PC-3 (cell line): ENCODE data around the gene STAB2. TPM values are rescaled to one million over a fixed set of nuclear protein-coding genes. Genes with fewer than 3 reads are reported as not detected.

Experiments
- ATAC-seq: fragments of 200-7000 bp; cut with Tn5 transposase; 2 replicates; pipeline ENCODE4 v1.9.1; 2020; ENCODE audit warnings: mild to moderate bottlenecking, moderate library complexity
- BruUV-seq: library from RNA; stranded (reverse); fragments of 400-500 nt; replicated peaks from 2 replicates; lab custom pipeline; 2021; lab: Mats Ljungman, UMichigan
- CTCF ChIA-PET: fragments of 300-600 bp; sonication (Branson Sonifier 250); formaldehyde crosslinking; loops from one replicate; lab custom pipeline; 2022; ENCODE audit warnings: antibody characterized with exemption; lab: Charles Lee
- POLR2A ChIA-PET: fragments of 300-600 bp; sonication (Branson Sonifier 250); formaldehyde crosslinking; loops from one replicate; lab custom pipeline; 2022; ENCODE audit warnings: antibody characterized with exemption; ENCODE audit not compliant: unreplicated experiment; lab: Charles Lee
- DNase-seq: peaks from one replicate; pipeline ENCODE4 v3.0.0-alpha.2; 2015
- H2AFZ ChIP-seq: fragments of 300-600 bp; sonication (generic); 2 replicates; pipeline ENCODE4 v1.6.0; 2016; ENCODE audit warnings: antibody characterized with exemption, low read length
- H3F3A ChIP-seq: fragments of 300-600 bp; sonication (generic); one replicate; pipeline ENCODE4 v1.6.0; 2017; ENCODE audit warnings: antibody characterized with exemption, low read length, control low read depth, mild to moderate bottlenecking; ENCODE audit not compliant: unreplicated experiment
- H3K27ac ChIP-seq: fragments of 300-600 bp; sonication (generic); 2 replicates; pipeline ENCODE4 v1.5.1; 2016; ENCODE audit warnings: mild to moderate bottlenecking, low read length
- H3K27me3 ChIP-seq: fragments of 300-600 bp; sonication (generic); 2 replicates; pipeline ENCODE4 v1.6.1; 2016; ENCODE audit warnings: low read length, mixed read lengths
- H3K36me3 ChIP-seq: fragments of 300-600 bp; sonication (generic); 2 replicates; pipeline ENCODE4 v1.6.1; 2016; ENCODE audit warnings: low read depth, mixed run types, low read length, mixed read lengths
- H3K4me1 ChIP-seq: fragments of 300-600 bp; sonication (generic); 2 replicates; pipeline ENCODE4 v1.5.1; 2016; ENCODE audit warnings: low read length; ENCODE audit not compliant: insufficient read depth
- H3K4me2 ChIP-seq: fragments of 300-600 bp; sonication (generic); 2 replicates; pipeline ENCODE4 v1.6.0; 2016; ENCODE audit warnings: low read length
- H3K4me3 ChIP-seq: fragments of 300-600 bp; sonication (generic); 2 replicates; pipeline ENCODE4 v1.5.1; 2016; ENCODE audit warnings: mild to moderate bottlenecking, low read length, mixed read lengths
- H3K79me2 ChIP-seq: fragments of 300-600 bp; sonication (generic); 2 replicates; pipeline ENCODE4 v1.6.1; 2017; ENCODE audit warnings: low read length, mixed read lengths
- H3K9ac ChIP-seq: fragments of 300-600 bp; sonication (generic); 2 replicates; pipeline ENCODE4 v1.6.0; 2016; ENCODE audit warnings: mild to moderate bottlenecking, low read length
- H3K9me2 ChIP-seq: fragments of 300-600 bp; sonication (generic); replicated peaks from 2 replicates; pipeline ENCODE4 v1.6.1; 2016; ENCODE audit warnings: mixed run types, low read length, mixed read lengths
- H3K9me3 ChIP-seq: fragments of 300-600 bp; sonication (generic); 2 replicates; pipeline ENCODE4 v1.6.1; 2016; ENCODE audit warnings: low read length, mixed read lengths
- H4K20me1 ChIP-seq: fragments of 300-600 bp; sonication (generic); 2 replicates; pipeline ENCODE4 v1.6.1; 2016; ENCODE audit warnings: low read length, mixed read lengths
- CTCF ChIP-seq: fragments of 300-600 bp; sonication (generic); conservative IDR thresholded peaks from 2 replicates; pipeline ENCODE4 v1.5.1; 2017; ENCODE audit warnings: antibody characterized with exemption, low read depth, mild to moderate bottlenecking, low read length
- EZH2 ChIP-seq: fragments of 300-600 bp; sonication (generic); IDR thresholded peaks from one replicate; pipeline ENCODE4 v1.6.1; 2017; ENCODE audit warnings: antibody characterized with exemption, mild to moderate bottlenecking, low read length; ENCODE audit not compliant: unreplicated experiment
- EZH2phosphoT487 ChIP-seq: fragments of 300-600 bp; sonication (generic); IDR thresholded peaks from 2 replicates; pipeline ENCODE4 v1.6.1; 2018; ENCODE audit warnings: mild to moderate bottlenecking, antibody characterized with exemption, low read length, borderline replicate concordance
- intact Hi-C: fragments of 100-400 bp; cut with micrococcal nuclease; formaldehyde crosslinking; loops from 2 replicates; pipeline ENCODE4 v1.9.0; 2023
- total RNA-seq: library from RNA; depleted of rRNA; stranded (reverse); fragments of >200 nt; gene quantifications from 2 replicates; pipeline ENCODE4 v1.2.3, GENCODE V29; 2014

STAB2 gene
- total RNA-seq, 1 experiment from 2014 or later = not detected

GRCh38 chr12:103758310-103759089, 171.4 kb downstream of the STAB2 start:
- BruUV-seq = no TSS peak
- ATAC-seq = no peak
- Histone ChIP-seq H3K9ac (no peak overlapping the region), H3K4me1 (no peaks in the 10 kb centered on the region), H3K36me3 (no peaks in the 10 kb centered on the region), H3K79me2 (no peaks in the 10 kb centered on the region), H3K9me3 (no peaks in the 10 kb centered on the region), H3K4me2 (no peak overlapping the region), H3F3A (no peaks in the 10 kb centered on the region), H3K27ac (no peak overlapping the region), H3K27me3 (no peaks in the 10 kb centered on the region), H3K9me2 (no peaks in the 10 kb centered on the region), H4K20me1 (no peaks in the 10 kb centered on the region), H2AFZ (no peak overlapping the region), H3K4me3 (no peak overlapping the region)
- POLR2A ChIA-PET = no interaction called here
- DNase-seq = no peak
- intact Hi-C loops = no loop called here
- CTCF ChIA-PET = no interaction called here
- TF ChIP-seq EZH2phosphoT487 (no peak), CTCF (no peak), EZH2 (no peak)

GRCh38 chr12:103762473-103762872, 175.4 kb downstream of the STAB2 start:
- no peak overlapping the region for H3K27ac ChIP-seq
- no TSS peak for BruUV-seq
- ATAC-seq = no peak
- H3K79me2 ChIP-seq = no peaks in the 10 kb centered on the region
- no peak overlapping the region for H3K4me3 ChIP-seq
- POLR2A ChIA-PET = no interaction called here
- H3K9me3 ChIP-seq = no peaks in the 10 kb centered on the region
- no peak overlapping the region for H3K4me2 ChIP-seq
- H3K27me3 ChIP-seq = no peaks in the 10 kb centered on the region
- no peaks in the 10 kb centered on the region for H3K9me2 ChIP-seq
- intact Hi-C loops = no loop called here
- CTCF ChIA-PET = no interaction called here
- H3K4me1 ChIP-seq = no peaks in the 10 kb centered on the region
- no peak overlapping the region for H3K9ac ChIP-seq
- TF ChIP-seq EZH2 (no peak), CTCF (no peak), EZH2phosphoT487 (no peak)
- 0 out of 2 replicates have a peak, but pooled peaks cover 2% of the 10 kb centered on the region for H3K36me3 ChIP-seq
- no peaks in the 10 kb centered on the region for H4K20me1 ChIP-seq
- DNase-seq = no peak
- no peak overlapping the region for H2AFZ ChIP-seq
- no peaks in the 10 kb centered on the region for H3F3A ChIP-seq

- no peaks in the 10 kb centered on the region for H4K20me1 ChIP-seq
- H3K27me3 ChIP-seq = no peaks in the 10 kb centered on the region
- H3K4me3 ChIP-seq = no peak overlapping the region
- no peak for DNase-seq
- BruUV-seq = no TSS peak
- ChIA-PET CTCF (no interaction called here), POLR2A (no interaction called here)
- no peak for TF ChIP-seq EZH2
- TF ChIP-seq CTCF = no peak
- TF ChIP-seq EZH2phosphoT487 = no peak
- no peaks in the 10 kb centered on the region for H3K79me2 ChIP-seq
- no peak overlapping the region for H3K4me2 ChIP-seq
- H3K4me1 ChIP-seq = no peaks in the 10 kb centered on the region
- ATAC-seq = no peak
- intact Hi-C loops = no loop called here
- H3K9ac ChIP-seq = no peak overlapping the region
- H3K27ac ChIP-seq = no peak overlapping the region
- 0 out of 2 replicates have a peak, but pooled peaks cover 2% of the 10 kb centered on the region for H3K36me3 ChIP-seq
- no peaks in the 10 kb centered on the region for H3K9me3 ChIP-seq
- H3K9me2 ChIP-seq = no peaks in the 10 kb centered on the region
- no peaks in the 10 kb centered on the region for H3F3A ChIP-seq
- H2AFZ ChIP-seq = no peak overlapping the region
Measured at GRCh38 chr12:103765322-103765721, 178.2 kb downstream of the STAB2 start.
